Testis (tissue), 3 donors: Measurements from ENCODE around the gene FFAR3. TPM values are rescaled to one million over a fixed set of nuclear protein-coding genes. Genes with fewer than 3 reads are reported as not detected.

Experiments
- DNase-seq: peaks from one replicate; pipeline ENCODE4 v3.0.0-alpha.2; 2019
- H3K27ac ChIP-seq, 2 donors: fragments of 200-600 bp; sonication (generic); one replicate each; pipeline ENCODE4 v1.5.1; 2019
- H3K27me3 ChIP-seq: fragments of 200-600 bp; sonication (generic); one replicate; pipeline ENCODE4 v1.5.1; 2019
- H3K36me3 ChIP-seq: fragments of 200-600 bp; sonication (generic); one replicate; pipeline ENCODE4 v1.5.1; 2017; ENCODE audit warnings: low read depth; ENCODE audit errors: missing control alignments
- H3K4me1 ChIP-seq: fragments of 200-600 bp; sonication (generic); one replicate; pipeline ENCODE4 v1.5.1; 2019
- H3K4me3 ChIP-seq, 2 donors: fragments of 200-600 bp; sonication (generic); one replicate each; pipeline ENCODE4 v1.5.1; 2017 to 2019
- H3K9me3 ChIP-seq: fragments of 200-600 bp; sonication (generic); one replicate; pipeline ENCODE4 v1.5.1; 2017
- CTCF ChIP-seq, 3 experiments: fragments of 450-650 bp in 2 of 3; fragments of 200-600 bp in 1 of 3; sonication (generic) in 1 of 3; IDR thresholded peaks; one replicate each; pipeline ENCODE4 v1.5.1; 2016 to 2019; ENCODE audit warnings: antibody characterized with exemption in 3 of 3, mild to moderate bottlenecking in 2 of 3, moderate library complexity in 1 of 3
- POLR2A ChIP-seq: fragments of 450-650 bp; IDR thresholded peaks from one replicate; pipeline ENCODE4 v1.6.1; 2017; ENCODE audit warnings: antibody characterized with exemption, mild to moderate bottlenecking, moderate library complexity
- WGBS, 2 donors: methylation state at CpG; one replicate each; pipeline ENCODE4 v1.1.5; 2018; 5-methylcytosine and 5-hydroxymethylcytosine counted together
- intact Hi-C: fragments of 100-400 bp; cut with DNase I; formaldehyde crosslinking; loops from one replicate; pipeline ENCODE4 v1.15.1; 2023; ENCODE audit warnings: low total_unique reads
- polyA plus RNA-seq: library from polyadenylated mRNA; stranded (reverse); fragments of 350-450 nt; fragmentation: Illumina TruSeq; extraction: RNeasy Lipid Tissue Mini Kit (QIAGEN cat#74804); gene quantifications from one replicate; pipeline ENCODE4 v1.2.3, GENCODE V29; 2014; ENCODE audit warnings: low read depth, low replicate concordance; ENCODE audit not compliant: insufficient read depth
- total RNA-seq, 2 donors: library from RNA; depleted of rRNA; stranded (reverse); fragments of >200 nt; gene quantifications; one replicate each; pipeline ENCODE4 v1.2.3, GENCODE V29; 2016

FFAR3 gene
- total and polyA plus RNA-seq, 3 donors from 2014 or later, result 0.25 to 0.47 TPM; not detected in 1

- Histone ChIP-seq H3K27me3 (no peaks in the 10 kb centered on the region), H3K36me3 (no peaks in the 10 kb centered on the region), H3K27ac (peak overlapping the region in 1 of 2 donors; percentile 63), H3K4me3 (no peak overlapping the region), H3K9me3 (no peaks in the 10 kb centered on the region), H3K4me1 (peaks cover 43% of the 10 kb centered on the region)
- intact Hi-C loops, result no loop called here
- DNase-seq, result no peak
- WGBS, 2 donors, result 74 to 80% methylated on average over 10 of the region's 10 CpGs
- no peak for TF ChIP-seq CTCF (IDR thresholded peaks at IDR 0.05)
- no peak for TF ChIP-seq POLR2A
Measured at GRCh38 chr19:35310811-35311465, 47.3 kb upstream of the FFAR3 start.

GRCh38 chr19:35311901-35312665 is 46.2 kb upstream of the FFAR3 start:
- H3K4me1 ChIP-seq, result peaks cover 43% of the 10 kb centered on the region
- no peaks in the 10 kb centered on the region for H3K27me3 ChIP-seq
- TF ChIP-seq POLR2A (no peak), CTCF (IDR thresholded peaks at IDR 0.05) (no peak)
- intact Hi-C loops, result no loop called here
- DNase-seq, result no peak
- H3K4me3 ChIP-seq, result no peak overlapping the region
- H3K36me3 ChIP-seq, result no peaks in the 10 kb centered on the region
- 59 to 68% methylated on average over 14 to 21 of the region's 21 CpGs for whole genome bisulfite sequencing, 2 donors
- H3K27ac ChIP-seq, result no peak overlapping the region
- no peaks in the 10 kb centered on the region for H3K9me3 ChIP-seq

- Histone ChIP-seq H3K36me3 (no peaks in the 10 kb centered on the region), H3K27ac (no peak overlapping the region), H3K27me3 (no peaks in the 10 kb centered on the region), H3K9me3 (no peaks in the 10 kb centered on the region), H3K4me3 (no peak overlapping the region), H3K4me1 (peaks cover 35% of the 10 kb centered on the region)
- no peak for TF ChIP-seq POLR2A
- no peak for TF ChIP-seq CTCF (IDR thresholded peaks at IDR 0.05)
- DNase-seq, result peak; percentile 43
- WGBS, 2 donors, result 49 to 72% methylated on average over 6 to 7 of the region's 7 CpGs
- intact Hi-C loops, result no loop called here
Measured at GRCh38 chr19:35313587-35313986, 44.7 kb upstream of the FFAR3 start.

- no peak for TF ChIP-seq CTCF (IDR thresholded peaks at IDR 0.05)
- TF ChIP-seq POLR2A, result no peak
- Histone ChIP-seq H3K4me3 (no peak overlapping the region), H3K27me3 (no peaks in the 10 kb centered on the region), H3K9me3 (no peaks in the 10 kb centered on the region), H3K27ac (no peak overlapping the region), H3K36me3 (no peaks in the 10 kb centered on the region), H3K4me1 (peaks cover 32% of the 10 kb centered on the region)
- WGBS, 2 donors, result 77 to 84% methylated on average over 8 of the region's 8 CpGs
- intact Hi-C loops, result no loop called here
- no peak for DNase-seq
Measured at GRCh38 chr19:35314031-35314430, 44.2 kb upstream of the FFAR3 start.
